T47D (cell line): ENCODE results near the gene UBL5.
"Not testable (repeated sequence)": the region's sequence is repeated elsewhere in the genome, so short reads cannot be mapped to it uniquely, and the experiment has no call there.

Experiments
- DNase-seq, 2 experiments: peaks; one replicate each; pipeline versions ENCODE4 v3.0.0 to v3.0.0-alpha.2; 2011 to 2012; ENCODE audit warnings: low read depth in 1 of 2, low spot score in 1 of 2
- JUND ChIP-seq: IDR thresholded peaks from 2 replicates; pipeline ENCODE4 v1.6.1; 2012; ENCODE audit warnings: low read depth
- in situ Hi-C: cut with HindIII; loops from 2 replicates; pipeline ENCODE4 v1.10.0; 2016; ENCODE audit warnings: low sequenced_read_pairs, low pct_unique_long_range_greater_than_20kb

UBL5 gene

DNA sequence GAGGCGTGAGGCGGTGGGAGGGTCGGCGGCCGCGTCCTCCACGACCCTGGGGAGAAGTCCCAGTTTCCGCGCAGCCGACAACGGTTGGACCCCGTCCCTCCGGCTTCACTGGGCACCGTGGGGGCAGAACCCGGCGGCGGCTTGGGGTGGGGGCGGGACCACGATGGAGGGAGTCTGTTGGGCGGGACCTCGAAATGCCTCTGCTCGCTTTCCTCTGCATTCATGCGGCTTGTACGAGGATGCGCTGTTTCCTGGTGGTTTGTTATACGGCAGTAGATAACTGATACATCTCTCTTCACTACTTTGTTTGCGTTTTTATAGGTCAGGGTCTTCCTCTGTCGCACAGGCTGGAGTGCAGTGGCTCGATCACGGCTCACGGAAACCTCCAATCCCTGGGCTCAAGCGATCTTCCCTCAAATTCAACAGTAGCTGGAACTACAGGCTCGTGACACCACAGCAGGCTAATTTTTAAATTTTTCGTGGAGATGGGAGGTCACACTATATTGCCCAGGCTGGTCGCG, 34.6 kb upstream of the UBL5 start:
- DNase-seq = peak in 1 of 2 experiments; percentile 34
- in situ Hi-C loops = no loop called here
- TF ChIP-seq JUND = no peak

DNA sequence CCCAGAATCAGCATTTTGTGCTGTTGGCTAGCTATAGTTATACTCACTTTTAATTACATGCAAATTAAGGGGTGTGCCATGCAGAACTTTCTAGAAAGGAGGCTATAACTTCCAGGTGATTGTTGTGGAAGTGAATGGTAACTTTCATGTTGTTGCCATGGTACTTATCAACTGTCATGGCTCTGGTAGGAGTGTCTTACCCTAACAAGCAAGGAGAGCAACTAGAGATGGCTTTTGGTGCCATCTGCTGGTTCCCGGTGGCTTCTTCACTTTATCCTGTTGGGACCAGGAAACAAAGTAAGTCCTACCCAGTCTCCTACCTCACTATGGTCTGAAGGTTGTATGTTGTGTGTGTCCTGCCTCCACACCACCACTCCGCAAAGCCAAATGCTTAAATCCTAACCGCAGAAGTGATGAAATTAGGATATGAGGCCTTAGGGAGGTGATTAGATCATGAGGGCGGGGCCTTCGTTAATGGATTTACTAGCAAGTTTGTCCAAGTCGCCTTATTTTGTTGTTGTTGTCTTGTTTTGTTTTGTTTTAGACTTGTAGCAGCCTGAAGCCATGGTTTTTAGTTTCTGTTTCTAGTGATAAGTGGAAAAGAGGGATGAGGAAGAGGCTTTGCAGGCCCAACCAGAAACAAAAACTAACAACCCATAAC, 31.5 kb upstream of the UBL5 start:
- TF ChIP-seq JUND = no peak
- DNase-seq = peak; percentile 26 to 91
- in situ Hi-C loops = no loop called here

DNA sequence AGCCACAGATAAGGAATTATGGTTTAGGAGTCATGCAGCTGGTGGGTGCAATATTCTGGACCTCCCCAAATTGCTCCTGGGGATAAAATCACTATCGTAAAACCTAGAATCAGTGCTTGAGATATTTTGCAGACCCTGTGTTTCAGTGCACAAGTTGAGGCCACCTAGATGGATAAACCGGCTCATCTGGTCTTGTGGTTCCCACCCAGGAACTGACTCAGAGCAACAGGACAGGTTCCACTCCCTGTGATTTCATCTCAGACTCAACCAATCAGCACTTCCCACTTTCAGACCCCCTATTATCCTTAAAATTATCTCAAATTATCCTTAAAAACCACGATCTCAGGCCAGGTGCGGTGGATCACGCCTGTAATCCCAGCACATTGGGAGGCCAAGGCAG, 29.8 kb upstream of the UBL5 start:
- in situ Hi-C loops = no loop called here
- peak in 1 of 2 experiments; percentile 53 for DNase-seq
- TF ChIP-seq JUND = no peak

DNA sequence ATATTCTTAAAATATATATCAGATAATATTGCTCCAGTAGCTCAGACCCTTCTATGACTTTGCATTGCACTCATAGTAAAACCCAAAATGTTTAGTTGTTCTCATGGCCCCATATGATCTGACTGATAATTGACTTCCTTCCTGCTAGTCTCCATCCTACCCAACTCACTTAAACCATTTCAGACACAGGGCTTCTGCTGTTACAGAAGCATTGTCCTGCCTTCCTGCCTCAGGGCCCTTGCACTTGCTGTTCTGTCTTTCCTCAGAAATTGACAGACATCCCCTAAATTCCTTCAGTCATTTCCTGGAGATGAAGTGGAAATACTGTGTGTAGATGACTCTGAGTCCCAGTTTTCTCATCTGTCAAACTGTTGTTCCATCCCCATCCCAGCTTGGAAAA, 28.6 kb upstream of the UBL5 start:
- in situ Hi-C loops = no loop called here
- DNase-seq = no peak
- no peak for TF ChIP-seq JUND

DNA sequence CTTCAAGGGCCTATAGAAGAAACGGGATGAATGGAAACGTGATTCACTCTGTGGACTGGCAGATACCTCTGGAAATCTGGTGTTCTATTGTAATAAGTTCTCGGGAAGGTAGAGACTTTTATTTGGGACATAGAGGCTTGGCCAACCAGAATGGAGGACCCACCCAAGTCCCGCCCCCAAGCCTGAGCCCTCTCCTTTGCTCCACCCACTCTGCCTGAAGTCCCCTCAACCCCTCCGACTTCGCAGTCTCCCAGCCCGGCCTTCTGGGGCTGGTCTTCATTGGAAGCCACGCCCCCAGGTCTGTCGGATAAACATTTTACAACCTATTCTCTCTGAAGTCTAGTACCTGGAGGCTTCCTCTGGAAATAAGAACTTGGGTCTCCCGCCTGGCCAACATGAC, 25.7 kb upstream of the UBL5 start:
- in situ Hi-C loops = no loop called here
- TF ChIP-seq JUND = no peak
- no peak for DNase-seq

DNA sequence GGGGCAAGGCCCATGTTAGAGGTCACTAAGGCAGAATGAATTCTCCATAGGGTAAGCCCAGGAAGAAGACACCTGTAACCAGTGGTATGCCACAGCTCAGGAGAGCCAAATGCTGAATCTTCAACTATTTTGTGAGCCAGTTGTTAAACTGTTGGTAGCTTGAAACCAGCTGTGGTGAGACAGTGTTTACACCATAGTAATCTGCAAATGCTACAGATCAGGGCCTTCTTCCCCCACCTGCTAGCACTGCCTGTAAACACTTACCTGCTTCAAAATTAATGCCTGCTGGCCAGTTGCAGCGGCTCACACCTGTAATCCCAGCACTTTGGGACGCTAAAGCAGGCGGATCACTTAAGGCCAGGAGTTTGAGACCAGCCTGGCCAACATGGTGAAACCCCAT, 20.9 kb upstream of the UBL5 start:
- in situ Hi-C loops = no loop called here
- DNase-seq = no peak
- no peak for TF ChIP-seq JUND

DNA sequence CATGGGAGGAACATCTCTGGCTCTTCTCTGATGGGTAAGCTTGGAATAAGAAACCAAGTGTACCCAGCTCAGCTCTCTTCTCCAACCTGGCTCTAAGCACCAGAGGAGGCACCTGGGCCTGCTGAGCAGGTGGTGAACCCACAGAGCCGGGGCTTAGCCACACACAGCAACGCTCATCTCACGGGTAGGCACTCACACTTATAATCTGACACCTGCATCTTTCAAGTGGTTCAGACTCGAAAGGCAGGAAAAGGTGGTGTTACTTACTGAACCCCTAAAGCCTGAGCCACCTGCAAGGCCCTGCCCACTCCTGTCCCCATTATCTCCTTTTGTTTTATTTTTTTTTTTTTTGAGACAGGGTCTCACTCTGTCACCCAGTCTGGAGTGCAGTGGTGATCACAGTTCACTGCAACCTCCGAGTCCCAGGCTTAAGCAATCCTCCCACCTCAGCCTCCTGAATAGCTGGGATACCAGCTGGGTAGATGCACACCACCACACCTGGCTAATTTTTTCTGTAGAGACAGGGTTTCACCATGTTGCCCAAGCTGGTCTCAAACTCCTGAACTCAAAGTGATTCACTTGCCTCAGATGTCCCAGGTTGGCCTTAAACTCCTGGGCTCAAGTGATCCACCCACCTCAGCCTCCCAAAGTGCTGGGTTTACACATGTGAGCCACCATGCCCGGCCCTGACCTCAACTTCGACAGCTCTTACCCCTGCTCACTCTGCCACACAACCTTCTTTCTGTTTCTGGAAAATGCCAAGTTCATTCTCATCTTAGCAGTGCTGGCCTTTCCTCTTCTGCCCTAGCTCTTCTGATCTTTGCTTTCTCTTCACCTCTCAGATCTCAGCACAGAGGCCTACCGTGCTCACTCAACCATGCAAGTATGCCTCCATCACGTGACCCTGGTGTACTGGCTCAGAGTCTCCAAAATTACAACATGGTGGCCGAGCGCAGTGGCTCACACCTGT, 18.6 kb upstream of the UBL5 start:
- no peak for DNase-seq
- in situ Hi-C loops = no loop called here
- no peak for TF ChIP-seq JUND

DNA sequence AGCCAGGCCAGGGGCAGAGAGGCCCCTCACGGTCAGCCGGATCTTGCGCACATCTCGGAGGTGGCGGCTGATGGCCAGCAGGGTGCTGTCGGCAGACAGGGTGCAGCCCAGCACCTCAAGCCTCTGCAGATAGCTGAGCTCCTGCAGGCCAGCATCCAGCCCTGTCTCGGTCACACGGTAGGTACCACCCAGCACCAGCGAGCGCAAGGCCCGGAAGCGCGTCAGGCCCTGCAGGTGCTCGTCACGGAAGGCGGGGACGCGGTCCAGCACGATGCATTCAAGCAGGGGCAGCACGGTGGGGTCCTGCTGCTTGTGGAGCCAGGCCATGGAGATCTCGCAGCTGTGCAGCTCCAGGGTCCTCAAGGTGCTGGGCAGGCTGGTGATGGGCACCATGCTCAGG, 16.6 kb upstream of the UBL5 start:
- no peak for DNase-seq
- no peak for TF ChIP-seq JUND
- in situ Hi-C loops = no loop called here

DNA sequence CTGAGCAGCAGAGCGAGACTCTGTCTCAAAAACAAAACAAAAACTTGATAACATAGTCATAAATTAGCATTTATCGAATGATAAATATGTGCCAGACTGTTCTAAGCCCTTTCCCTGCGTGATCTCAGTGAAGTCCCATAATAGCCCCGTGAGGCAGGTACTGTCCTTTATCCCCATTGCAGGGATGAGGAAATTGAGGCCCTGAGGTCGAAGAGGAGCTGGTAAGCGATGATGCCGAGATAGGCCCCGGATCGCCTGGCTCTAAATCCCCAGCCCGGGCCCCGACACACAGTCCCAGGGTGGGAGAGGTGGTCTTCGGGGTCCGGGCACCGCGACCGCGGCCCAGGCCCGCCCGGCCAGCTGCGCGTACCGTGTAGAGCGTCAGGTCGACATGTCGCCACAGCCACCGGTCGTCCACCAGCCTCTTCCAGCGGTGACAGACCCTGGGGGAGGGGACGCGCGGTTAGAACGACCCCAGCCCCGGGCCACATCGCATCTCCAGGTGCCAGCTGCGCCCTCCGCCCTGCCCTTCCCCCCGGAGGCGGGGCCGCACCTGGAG, 9.5 kb upstream of the UBL5 start:
- no peak for DNase-seq
- in situ Hi-C loops = no loop called here
- no peak for TF ChIP-seq JUND

DNA sequence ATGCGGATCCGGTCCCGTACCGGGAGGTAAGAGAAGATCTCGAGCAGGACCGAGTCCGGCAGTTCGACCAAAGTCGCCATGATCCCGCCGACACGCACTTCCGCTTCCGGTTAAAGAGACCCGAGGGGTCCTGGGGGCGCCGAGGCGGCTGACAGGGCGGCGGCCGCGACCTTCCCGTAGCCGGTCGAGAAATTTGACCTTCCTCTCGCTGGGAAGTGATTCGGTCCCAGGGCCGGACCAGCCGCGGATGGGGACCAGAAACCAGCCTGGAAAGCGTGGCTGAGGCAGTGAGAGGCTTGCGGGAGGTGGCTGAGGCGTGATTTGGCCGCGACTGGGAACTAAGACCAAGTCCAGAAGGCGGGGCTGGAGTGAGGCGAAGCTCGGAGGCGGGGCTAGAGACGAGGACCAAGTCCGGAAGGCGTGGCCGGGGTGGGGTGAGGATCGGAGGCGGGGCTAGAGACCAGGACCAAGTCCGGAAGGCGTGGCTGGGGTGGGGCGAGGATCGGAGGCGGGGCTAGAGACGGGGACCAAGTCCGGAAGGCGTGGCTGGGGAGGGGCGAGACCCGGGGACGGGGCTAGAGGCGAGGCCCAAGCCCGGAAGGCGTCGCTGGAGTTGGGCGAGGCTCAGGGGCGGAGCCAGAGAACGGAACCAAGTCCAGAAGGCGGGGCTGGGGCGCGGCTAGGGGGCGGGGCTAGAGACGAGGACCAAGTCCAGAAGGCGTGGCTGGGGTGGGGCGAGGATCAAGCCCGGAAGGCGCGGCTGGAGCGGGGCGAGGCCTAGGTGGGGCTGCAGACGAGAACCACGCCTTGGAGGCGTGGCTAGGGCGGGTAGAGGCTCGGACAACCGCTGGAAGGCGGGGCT, 8.8 kb upstream of the UBL5 start, which contains the start of gene FBXL12:
TSS of gene FBXL12 (minus strand) at position 346 of the 862 bp plus-strand sequence. CDS start at position 80, 266 bp downstream.
- TF ChIP-seq JUND = no peak
- peak; percentile 75 to 98 for DNase-seq
- in situ Hi-C loops = no loop called here

DNA sequence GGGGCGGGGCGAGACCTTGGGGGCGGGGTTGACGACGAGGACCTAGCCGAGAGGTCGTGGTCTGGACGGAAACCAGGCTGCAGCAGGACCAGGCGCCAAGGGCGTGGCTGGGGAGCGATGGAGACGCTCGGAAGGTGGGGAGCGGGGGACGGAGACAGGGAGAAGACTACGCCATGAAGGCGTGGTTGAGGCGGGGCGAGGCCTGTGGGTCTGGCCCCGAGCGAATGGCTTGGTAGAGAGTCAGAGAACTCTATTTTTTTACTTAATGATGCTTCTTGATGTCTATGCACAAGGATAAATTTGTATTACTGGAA, 8.2 kb upstream of the UBL5 start:
- no peak for TF ChIP-seq JUND
- peak in 1 of 2 experiments; percentile 56 for DNase-seq
- in situ Hi-C loops = no loop called here

DNA sequence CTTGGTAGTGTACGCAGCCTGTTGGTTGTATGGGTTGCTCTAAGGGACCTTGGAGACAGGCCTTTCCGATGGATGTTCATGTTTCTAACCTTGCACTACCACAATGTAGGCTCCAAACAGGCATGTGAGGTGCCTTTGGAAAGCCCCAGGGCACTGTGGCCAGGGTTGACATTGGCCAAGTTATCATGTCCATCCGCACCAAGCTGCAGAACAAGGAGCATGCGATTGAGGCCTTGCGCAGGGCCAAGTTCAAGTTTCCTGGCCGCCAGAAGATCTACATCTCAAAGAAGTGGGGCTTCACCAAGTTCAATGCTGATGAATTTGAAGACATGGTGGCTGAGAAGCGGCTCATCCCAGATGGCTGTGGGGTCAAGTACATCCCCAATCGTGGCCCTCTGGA, 7.7 kb upstream of the UBL5 start:
- DNase-seq, in situ Hi-C loops: not testable (repeated sequence)
